Liver (tissue), 9 donors: ENCODE data around the gene ULBP3. TPM values are rescaled to one million over a fixed set of nuclear protein-coding genes. Genes with fewer than 3 reads are reported as not detected.

Experiments used
- DNase-seq: peaks from one replicate; pipeline ENCODE4 v3.0.0-alpha.2; 2017; ENCODE audit warnings: low spot score
- H3K27ac ChIP-seq, 2 donors: one replicate each; pipeline ENCODE4 v1.7.0; 2013; ENCODE audit warnings: inconsistent platforms in 2 of 2, low read length in 2 of 2, control low read depth in 1 of 2, low read depth in 1 of 2, mild to moderate bottlenecking in 1 of 2
- H3K27me3 ChIP-seq, 4 donors: one replicate each; pipeline versions ENCODE4 v1.6.1 to v1.7.0; 2013; ENCODE audit warnings: low read length in 3 of 4, inconsistent platforms in 1 of 4, mild to moderate bottlenecking in 1 of 4, moderate library complexity in 1 of 4; ENCODE audit not compliant: control insufficient read depth in 4 of 4, insufficient read depth in 4 of 4
- H3K36me3 ChIP-seq, 4 donors: one replicate each; pipeline versions ENCODE4 v1.6.1 to v1.7.0; 2013; ENCODE audit warnings: low read length in 3 of 4, mild to moderate bottlenecking in 3 of 4, low read depth in 1 of 4, moderate library complexity in 1 of 4; ENCODE audit not compliant: control insufficient read depth in 4 of 4, insufficient read depth in 3 of 4
- H3K4me1 ChIP-seq, 4 donors: one replicate each; pipeline versions ENCODE4 v1.6.1 to v1.7.0; 2013; ENCODE audit warnings: low read length in 3 of 4, mild to moderate bottlenecking in 3 of 4, moderate library complexity in 1 of 4; ENCODE audit not compliant: control insufficient read depth in 4 of 4, insufficient read depth in 4 of 4
- H3K4me3 ChIP-seq, 3 donors: one replicate each; pipeline versions ENCODE4 v1.6.1 to v1.7.0; 2013; ENCODE audit warnings: low read length in 3 of 3, control low read depth in 1 of 3, low read depth in 1 of 3, mild to moderate bottlenecking in 1 of 3
- H3K9ac ChIP-seq, 2 donors: one replicate each; pipeline ENCODE4 v1.7.0; 2013; ENCODE audit warnings: low read length in 2 of 2, mild to moderate bottlenecking in 2 of 2, moderate library complexity in 2 of 2, control low read depth in 1 of 2, low read depth in 1 of 2
- H3K9me3 ChIP-seq, 4 donors: one replicate each; pipeline versions ENCODE4 v1.6.1 to v1.7.0; 2013; ENCODE audit warnings: low read length in 3 of 4; ENCODE audit not compliant: control insufficient read depth in 4 of 4
- CTCF ChIP-seq: fragments of 150-350 bp; IDR thresholded peaks from 2 replicates; pipeline ENCODE4 v1.5.1; 2017; ENCODE audit warnings: improper control_type of control experiment, low read depth, low read length; ENCODE audit not compliant: missing input control
- EGR1 ChIP-seq, 2 donors: IDR thresholded peaks; 2 replicates each; pipeline ENCODE4 v1.6.1; 2016 to 2018; ENCODE audit warnings: antibody characterized with exemption in 2 of 2, low read depth in 2 of 2
- FOXA1 ChIP-seq: IDR thresholded peaks from 2 replicates; pipeline ENCODE4 v1.6.1; 2016; ENCODE audit warnings: antibody characterized with exemption
- GABPA ChIP-seq, 2 donors: IDR thresholded peaks in 1 of 2; conservative IDR thresholded peaks in 1 of 2; 2 replicates each; pipeline ENCODE4 v1.6.1; 2016; ENCODE audit warnings: antibody characterized with exemption in 2 of 2, mild to moderate bottlenecking in 1 of 2, moderate library complexity in 1 of 2
- HNF4A ChIP-seq, 2 donors: conservative IDR thresholded peaks; 2 replicates each; pipeline ENCODE4 v1.6.1; 2016; ENCODE audit warnings: antibody characterized with exemption in 2 of 2, mild to moderate bottlenecking in 2 of 2
- HNF4G ChIP-seq: IDR thresholded peaks from 2 replicates; pipeline ENCODE4 v1.6.1; 2016; ENCODE audit warnings: antibody characterized with exemption
- JUND ChIP-seq, 2 donors: IDR thresholded peaks; 2 replicates each; pipeline ENCODE4 v1.6.1; 2016; ENCODE audit warnings: antibody characterized with exemption in 2 of 2
- MAX ChIP-seq: IDR thresholded peaks from 2 replicates; pipeline ENCODE4 v1.6.1; 2016; ENCODE audit warnings: antibody characterized with exemption
- NR2F2 ChIP-seq: IDR thresholded peaks from 2 replicates; pipeline ENCODE4 v1.6.1; 2016; ENCODE audit warnings: antibody characterized with exemption
- RAD21 ChIP-seq, 2 donors: IDR thresholded peaks; 2 replicates each; pipeline ENCODE4 v1.6.1; 2016; ENCODE audit warnings: antibody characterized with exemption in 2 of 2, mild to moderate bottlenecking in 2 of 2
- RXRA ChIP-seq, 2 donors: IDR thresholded peaks; 2 replicates each; pipeline ENCODE4 v1.6.1; 2017 to 2018; ENCODE audit warnings: antibody characterized with exemption in 2 of 2, mild to moderate bottlenecking in 1 of 2
- SP1 ChIP-seq: IDR thresholded peaks from 2 replicates; pipeline ENCODE4 v1.6.1; 2018; ENCODE audit warnings: antibody characterized with exemption, mild to moderate bottlenecking
- YY1 ChIP-seq: IDR thresholded peaks from 2 replicates; pipeline ENCODE4 v1.6.1; 2016; ENCODE audit warnings: antibody characterized with exemption, mild to moderate bottlenecking
- ZBTB33 ChIP-seq: IDR thresholded peaks from 2 replicates; pipeline ENCODE4 v1.6.1; 2016; ENCODE audit warnings: antibody characterized with exemption
- WGBS: extraction: QIAGEN DNeasy Blood & Tissue Kit; methylation state at CpG from one replicate; pipeline ENCODE4 v1.1.7; 2013; 5-methylcytosine and 5-hydroxymethylcytosine counted together
- polyA plus RNA-seq, 2 donors: library from polyadenylated mRNA; stranded (reverse) in 1 of 2; unstranded in 1 of 2; fragments of 200-250 nt in 1 of 2; fragments of >200 nt in 1 of 2; fragmentation: Nextera tagmentation in 1 of 2; extraction: Ambion mirVana in 1 of 2; gene quantifications; one replicate each; pipeline versions ENCODE4 v1.2.1 to v1.2.3, GENCODE V29; 2013 to 2015
- total RNA-seq, 2 donors: library from RNA; depleted of rRNA; stranded (reverse); fragments of >200 nt; gene quantifications; one replicate each; pipeline ENCODE4 v1.2.3, GENCODE V29; 2014
- donor health status: healthy.
- donor health status: healthy.
- donor health status: healthy.
- donor health status: healthy.
- donor health status: healthy.

Gene ULBP3
- total and polyA plus RNA-seq, 4 donors: 0.88 to 2.3 (median 0.92) TPM; not detected in 1

GRCh38 chr6:150083839-150084238 lies 14.9 kb upstream of the ULBP3 start:
- TF ChIP-seq JUND (IDR thresholded peaks at IDR 0.05) (no peak), NR2F2 (no peak), HNF4A (conservative IDR thresholded peaks at IDR 0.05) (no peak)
- Histone ChIP-seq H3K4me3 (no peak overlapping the region), H3K27ac (no peak overlapping the region), H3K27me3 (no peaks in the 10 kb centered on the region), H3K36me3 (no peaks in the 10 kb centered on the region), H3K9ac (no peak overlapping the region), H3K4me1 (peaks cover 0 to 2% (median 0%) of the 10 kb centered on the region in 4 donors), H3K9me3 (no peaks in the 10 kb centered on the region)
- WGBS: 82% methylated on average over 3 of the region's 3 CpGs
- DNase-seq: no peak

GRCh38 chr6:150081702-150082101 lies 12.8 kb upstream of the ULBP3 start:
- Histone ChIP-seq H3K9ac (no peak overlapping the region), H3K4me3 (no peak overlapping the region), H3K27ac (no peak overlapping the region), H3K9me3 (no peaks in the 10 kb centered on the region), H3K36me3 (no peaks in the 10 kb centered on the region), H3K27me3 (no peaks in the 10 kb centered on the region), H3K4me1 (peaks cover 0 to 2% (median 0%) of the 10 kb centered on the region in 4 donors)
- TF ChIP-seq EGR1 (IDR thresholded peaks at IDR 0.05; ENCODE audit: low read depth in 2 of 2) (no peak), RAD21 (IDR thresholded peaks at IDR 0.05) (no peak), NR2F2 (no peak), MAX (no peak), HNF4G (no peak), YY1 (no peak), GABPA (IDR thresholded peaks at IDR 0.05 in 1 of 2, conservative IDR thresholded peaks at IDR 0.05 in 1 of 2) (no peak), CTCF (no peak), FOXA1 (no peak)
- DNase-seq: no peak
- WGBS: 77% methylated on average over 4 of the region's 4 CpGs

GRCh38 chr6:150079604-150080003 lies 10.7 kb upstream of the ULBP3 start:
- Histone ChIP-seq H3K4me3 (no peak overlapping the region), H3K9me3 (no peaks in the 10 kb centered on the region), H3K36me3 (no peaks in the 10 kb centered on the region), H3K9ac (no peak overlapping the region), H3K4me1 (peaks cover 0 to 2% (median 0%) of the 10 kb centered on the region in 4 donors), H3K27ac (no peak overlapping the region), H3K27me3 (no peaks in the 10 kb centered on the region)
- no peak for DNase-seq
- TF ChIP-seq ZBTB33 (no peak), MAX (no peak), HNF4G (no peak), HNF4A (conservative IDR thresholded peaks at IDR 0.05) (no peak), RAD21 (IDR thresholded peaks at IDR 0.05) (no peak), JUND (IDR thresholded peaks at IDR 0.05) (no peak), GABPA (IDR thresholded peaks at IDR 0.05 in 1 of 2, conservative IDR thresholded peaks at IDR 0.05 in 1 of 2) (no peak), RXRA (IDR thresholded peaks at IDR 0.05) (no peak), SP1 (no peak)
- 76% methylated on average over 4 of the region's 4 CpGs for WGBS
